ENCODE data around the gene ZBED1.

- TF ChIP-seq, protein P1, sequence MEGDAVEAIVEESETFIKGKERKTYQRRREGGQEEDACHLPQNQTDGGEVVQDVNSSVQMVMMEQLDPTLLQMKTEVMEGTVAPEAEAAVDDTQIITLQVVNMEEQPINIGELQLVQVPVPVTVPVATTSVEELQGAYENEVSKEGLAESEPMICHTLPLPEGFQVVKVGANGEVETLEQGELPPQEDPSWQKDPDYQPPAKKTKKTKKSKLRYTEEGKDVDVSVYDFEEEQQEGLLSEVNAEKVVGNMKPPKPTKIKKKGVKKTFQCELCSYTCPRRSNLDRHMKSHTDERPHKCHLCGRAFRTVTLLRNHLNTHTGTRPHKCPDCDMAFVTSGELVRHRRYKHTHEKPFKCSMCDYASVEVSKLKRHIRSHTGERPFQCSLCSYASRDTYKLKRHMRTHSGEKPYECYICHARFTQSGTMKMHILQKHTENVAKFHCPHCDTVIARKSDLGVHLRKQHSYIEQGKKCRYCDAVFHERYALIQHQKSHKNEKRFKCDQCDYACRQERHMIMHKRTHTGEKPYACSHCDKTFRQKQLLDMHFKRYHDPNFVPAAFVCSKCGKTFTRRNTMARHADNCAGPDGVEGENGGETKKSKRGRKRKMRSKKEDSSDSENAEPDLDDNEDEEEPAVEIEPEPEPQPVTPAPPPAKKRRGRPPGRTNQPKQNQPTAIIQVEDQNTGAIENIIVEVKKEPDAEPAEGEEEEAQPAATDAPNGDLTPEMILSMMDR (IDR thresholded peaks at IDR 0.05 in 8 of 11, conservative IDR thresholded peaks at IDR 0.05 in 3 of 11) = no peak
- TF ChIP-seq POLR2AphosphoS5 (IDR thresholded peaks at IDR 0.05) = no peak
- TF ChIP-seq POLR2A (IDR thresholded peaks at IDR 0.05) = no peak
These were observed 50.1 kb downstream of the ZBED1 start for GRCh38 chrX:2450681-2451080.
